Dermis microvascular lymphatic vessel endothelial cell (primary cell): ENCODE results near the gene IL1RAPL1. TPM values are rescaled to one million over a fixed set of nuclear protein-coding genes. Genes with fewer than 3 reads are reported as not detected.

ENCODE experiments used
- DNase-seq, 2 donors: peaks; one replicate each; pipeline versions ENCODE4 v3.0.0 to v3.0.0-alpha.2; 2010; ENCODE audit warnings: low read depth in 2 of 2
- total RNA-seq: library from RNA; depleted of rRNA; stranded (reverse); fragments of >200 nt; gene quantifications from 2 replicates; pipeline ENCODE4 v1.2.1, GENCODE V29; 2014

Gene IL1RAPL1
- total RNA-seq, 1 donor from 2014 or later: under 0.01 TPM

GRCh38 chrX:29636331-29636730 is 1049.1 kb downstream of the IL1RAPL1 start:
- no peak for DNase-seq

DNA sequence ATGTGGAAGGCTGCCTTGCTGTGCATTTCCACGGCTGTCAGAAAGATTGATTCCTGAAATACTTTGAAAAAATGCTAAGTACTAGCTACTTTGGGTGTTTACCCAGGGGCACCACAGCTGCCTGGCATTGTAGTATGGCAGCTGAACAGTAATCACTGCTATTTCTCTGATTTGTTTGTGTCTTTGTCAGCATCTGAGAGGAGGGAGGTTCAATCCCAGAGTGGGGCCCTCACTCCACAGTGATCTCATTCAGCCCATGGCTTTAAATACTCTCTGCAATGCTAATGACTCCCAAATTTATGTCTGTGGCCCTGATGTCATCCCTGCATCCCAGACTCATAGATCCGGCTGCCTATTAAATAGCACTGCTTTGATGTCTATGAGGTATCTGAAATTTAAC is 1052.9 kb downstream of the IL1RAPL1 start:
- DNase-seq: no peak

- DNase-seq: no peak
Measured at GRCh38 chrX:29641461-29641860, 1054.2 kb downstream of the IL1RAPL1 start.

DNA sequence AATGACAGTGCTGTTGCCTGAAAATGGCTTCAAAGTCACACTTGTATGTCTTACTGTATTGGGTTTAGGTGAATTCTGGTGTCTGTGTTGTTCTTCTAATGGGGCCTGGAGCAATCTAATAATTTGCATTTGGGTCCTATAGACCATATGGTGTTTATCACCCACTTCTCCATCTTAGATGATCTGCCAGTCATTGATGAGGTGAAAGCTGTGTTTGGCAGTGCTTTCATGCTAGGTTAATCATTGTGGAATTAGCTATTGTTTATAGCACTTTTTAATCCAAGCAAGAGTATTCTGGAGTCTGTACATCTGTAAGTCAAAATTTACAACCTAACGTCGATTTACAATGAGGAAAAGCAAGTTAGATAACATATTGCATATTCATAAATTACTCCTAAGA is 1055.9 kb downstream of the IL1RAPL1 start:
- no peak for DNase-seq

GRCh38 chrX:29648161-29648560 is 1060.9 kb downstream of the IL1RAPL1 start:
- DNase-seq: no peak

DNA sequence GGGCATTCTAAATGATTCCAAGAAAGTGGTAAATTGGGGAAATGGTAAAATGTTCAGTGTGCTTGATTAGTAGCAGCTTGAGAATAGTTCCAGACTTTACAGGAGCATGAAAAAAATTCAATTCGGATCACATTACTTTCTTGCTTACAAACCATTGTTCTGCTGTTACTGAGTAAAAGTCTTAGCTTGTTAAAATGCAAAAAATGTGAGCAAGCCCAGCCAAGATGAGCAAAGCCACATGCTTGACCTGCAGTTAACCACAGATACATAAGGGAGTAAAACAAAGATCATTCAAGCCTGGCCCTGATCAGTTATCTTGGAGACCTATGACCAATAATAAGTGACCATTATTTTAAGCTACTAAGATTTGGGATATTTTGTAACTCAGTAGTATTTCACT is 1065.2 kb downstream of the IL1RAPL1 start:
- DNase-seq: no peak

DNA sequence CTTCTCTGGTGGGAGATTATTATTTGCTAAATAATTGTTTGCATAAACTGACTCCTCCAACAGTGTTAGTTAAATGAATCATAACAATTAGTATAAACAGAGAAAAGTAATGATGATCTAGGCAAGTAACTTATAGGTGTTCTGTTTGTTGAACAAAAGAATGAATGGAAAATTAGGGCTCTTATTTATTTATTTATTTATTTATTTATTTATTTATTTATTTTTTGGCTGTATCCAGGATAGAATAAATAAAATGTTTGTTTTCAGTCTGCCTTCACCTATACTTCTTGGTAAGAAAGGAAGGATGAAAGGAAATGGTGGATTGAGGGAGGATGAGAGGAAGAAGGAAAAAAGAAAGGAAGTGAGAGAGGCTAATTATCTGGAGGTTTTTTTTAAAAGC is 1066.5 kb downstream of the IL1RAPL1 start:
- DNase-seq: no peak

DNA sequence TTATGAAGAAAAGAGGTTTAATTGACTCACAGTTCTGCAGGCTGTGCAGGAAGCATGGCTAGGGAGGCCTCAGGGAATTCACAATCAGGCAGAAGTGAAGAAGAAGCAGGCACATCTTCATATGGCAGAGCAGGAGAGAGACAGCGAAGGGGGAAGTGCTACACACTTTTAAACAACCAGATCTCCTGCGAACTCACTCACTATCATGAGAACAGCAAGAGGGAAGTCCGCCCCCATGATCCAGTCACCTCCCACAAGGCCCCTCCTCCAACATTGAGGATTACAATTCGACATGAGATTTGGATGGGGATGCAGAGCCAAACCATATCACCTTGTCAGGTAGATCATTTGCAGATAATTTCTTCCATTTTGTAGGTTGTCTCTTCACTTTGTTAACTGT is 1072.7 kb downstream of the IL1RAPL1 start:
- no peak for DNase-seq

- peak; percentile 14 to 65 for DNase-seq
Measured at GRCh38 chrX:29661290-29661689, 1074.0 kb downstream of the IL1RAPL1 start.

GRCh38 chrX:29662101-29662500 is 1074.9 kb downstream of the IL1RAPL1 start:
- peak; percentile 53 to 87 for DNase-seq

DNA sequence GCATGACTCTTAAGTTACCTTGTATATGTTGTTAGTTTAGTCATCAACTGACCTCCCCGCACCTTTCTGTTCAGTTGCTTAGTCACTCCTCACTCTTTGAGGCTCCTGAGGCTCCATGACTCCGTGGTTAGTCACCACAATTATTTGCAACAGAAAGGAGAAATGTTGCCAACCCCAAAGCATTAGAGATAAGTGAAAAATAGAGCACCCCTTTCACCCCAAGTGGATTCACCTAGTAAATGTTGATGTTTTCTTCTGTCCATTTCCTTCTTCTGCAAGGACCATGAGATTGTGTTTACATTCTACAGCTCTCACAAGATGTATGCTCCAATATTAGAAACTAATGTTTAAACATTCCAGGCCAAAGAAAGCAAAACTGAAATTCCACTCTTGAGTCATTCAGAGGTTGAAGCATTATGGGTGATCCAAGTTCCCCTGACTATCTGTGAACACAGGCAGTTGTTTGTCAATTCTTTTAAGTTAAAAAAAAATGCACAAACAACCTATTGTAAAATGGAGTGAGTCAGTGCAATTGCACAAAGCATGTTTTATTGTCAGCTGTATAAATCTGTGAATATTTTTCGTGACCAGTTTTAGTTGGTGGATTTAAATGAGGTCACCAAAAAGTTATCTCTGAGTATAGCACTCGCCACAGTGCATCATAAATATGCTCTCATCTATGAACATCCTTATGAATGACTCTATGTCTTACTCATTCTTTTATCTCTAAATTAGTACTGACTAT is 1075.7 kb downstream of the IL1RAPL1 start:
- peak; percentile 31 to 93 for DNase-seq

DNA sequence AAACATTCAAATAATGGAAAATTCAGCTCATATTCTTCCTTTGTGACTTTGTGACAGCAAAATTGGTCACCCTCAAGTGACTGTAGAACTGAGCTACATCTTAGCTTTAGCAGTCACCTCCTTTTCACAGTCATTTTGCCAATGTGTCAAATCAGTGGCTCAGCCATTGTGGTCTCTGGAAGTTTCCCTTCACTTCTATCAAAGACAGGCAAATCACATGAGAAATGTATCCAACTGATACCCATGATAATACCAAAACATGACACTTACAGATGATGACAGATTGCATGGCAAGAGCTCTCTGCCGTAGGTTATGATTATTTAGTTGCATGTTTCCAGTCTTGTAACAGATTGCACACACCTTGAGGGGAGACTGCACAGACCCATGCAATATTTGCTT is 1078.3 kb downstream of the IL1RAPL1 start:
- DNase-seq: no peak

- no peak for DNase-seq
Measured at GRCh38 chrX:29666366-29666765, 1079.1 kb downstream of the IL1RAPL1 start.

- DNase-seq: no peak
Measured at GRCh38 chrX:29671421-29671820, 1084.2 kb downstream of the IL1RAPL1 start.

DNA sequence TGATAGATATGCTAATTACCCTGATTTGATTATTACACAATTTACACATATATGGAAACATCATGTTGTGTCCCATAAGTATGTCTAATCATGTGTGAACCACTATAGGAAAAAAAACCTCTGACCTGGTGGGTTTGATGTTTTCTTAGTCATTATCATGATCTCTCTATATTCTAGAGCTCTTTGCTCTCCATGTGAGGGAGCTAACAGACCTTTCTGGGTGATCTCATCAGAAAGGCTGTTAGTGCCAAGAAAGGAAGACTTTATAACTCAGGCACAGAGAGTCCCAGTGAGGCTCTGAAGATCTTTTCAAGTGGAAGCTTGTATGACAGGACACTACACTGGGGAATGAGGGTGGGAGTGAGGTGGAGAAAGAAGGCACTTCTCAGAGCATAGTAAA is 1100.4 kb downstream of the IL1RAPL1 start:
- peak in 1 of 2 donors; percentile 20 for DNase-seq

GRCh38 chrX:29690061-29690460 is 1102.8 kb downstream of the IL1RAPL1 start:
- no peak for DNase-seq

- DNase-seq: no peak
Measured at GRCh38 chrX:29691044-29691443, 1103.8 kb downstream of the IL1RAPL1 start.

- no peak for DNase-seq
Measured at GRCh38 chrX:29693912-29694311, 1106.7 kb downstream of the IL1RAPL1 start.

GRCh38 chrX:29699239-29699638 is 1112.0 kb downstream of the IL1RAPL1 start:
- DNase-seq: no peak

DNA sequence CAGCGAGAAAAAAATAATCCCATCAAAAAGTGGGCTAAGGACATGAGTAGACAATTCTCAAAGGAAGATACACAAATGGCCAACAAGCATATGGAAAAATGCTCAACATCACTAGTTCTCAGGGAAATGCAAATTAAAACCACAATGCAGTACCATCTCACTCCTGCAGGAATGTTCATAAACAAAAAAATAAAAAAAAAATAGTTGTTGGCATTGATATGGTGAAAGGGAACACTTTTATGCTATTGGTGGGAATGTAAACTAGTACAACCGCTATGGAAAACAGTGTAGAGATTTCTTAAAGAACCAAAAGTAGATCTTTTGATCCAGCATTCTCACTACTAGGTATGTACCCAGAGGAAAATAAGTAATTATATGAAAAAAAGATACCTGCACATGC is 1119.8 kb downstream of the IL1RAPL1 start:
- no peak for DNase-seq

GRCh38 chrX:29721152-29721551 is 1133.9 kb downstream of the IL1RAPL1 start:
- no peak for DNase-seq

DNA sequence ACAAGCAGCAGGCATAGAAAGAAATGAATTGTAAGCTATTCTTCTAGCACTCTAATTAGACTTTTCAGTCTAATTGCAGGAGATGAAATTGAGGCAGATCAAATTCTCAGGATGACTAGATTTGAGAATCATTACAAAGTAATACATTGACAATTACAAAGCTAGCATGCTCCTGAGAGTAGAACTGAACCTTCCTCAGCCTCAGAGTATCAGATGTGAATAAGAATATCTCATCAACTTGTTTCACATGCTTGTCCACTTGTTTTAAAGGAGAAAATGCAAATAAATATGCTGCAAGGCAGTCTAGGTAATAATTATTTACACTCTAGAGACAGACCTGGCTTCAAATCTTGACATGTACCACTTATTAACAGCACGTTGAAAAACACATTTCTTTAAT is 1137.1 kb downstream of the IL1RAPL1 start:
- no peak for DNase-seq

GRCh38 chrX:29726811-29727210 is 1139.6 kb downstream of the IL1RAPL1 start:
- no peak for DNase-seq

DNA sequence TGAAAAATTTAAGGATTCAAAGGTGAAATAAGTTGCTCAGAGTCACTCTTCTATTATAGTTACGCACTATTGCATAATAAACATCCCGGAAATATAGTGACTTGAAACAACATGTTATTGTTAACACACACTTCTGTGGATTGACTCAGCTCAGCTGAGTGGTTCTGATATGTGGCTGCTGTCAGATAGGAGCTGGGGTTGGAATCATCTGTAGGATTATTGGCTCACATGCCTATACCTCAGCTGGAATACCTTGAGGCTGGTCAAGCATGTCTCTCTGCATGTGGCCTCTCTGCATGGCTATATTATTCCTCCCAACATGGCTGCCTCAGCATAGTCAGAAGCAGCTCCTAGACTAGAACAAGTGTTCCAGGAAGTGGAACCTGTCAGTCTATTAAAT is 1141.4 kb downstream of the IL1RAPL1 start:
- no peak for DNase-seq
